T-helper 22 cell (primary cell): ENCODE results near the gene ARHGAP8.
"Not testable (repeated sequence)": the region's sequence is repeated elsewhere in the genome, so short reads cannot be mapped to it uniquely, and the experiment has no call there.

Experiments
- DNase-seq: peaks from one replicate; pipeline ENCODE4 v3.0.0-alpha.2; 2020; ENCODE audit warnings: low read depth

ARHGAP8 gene

DNA sequence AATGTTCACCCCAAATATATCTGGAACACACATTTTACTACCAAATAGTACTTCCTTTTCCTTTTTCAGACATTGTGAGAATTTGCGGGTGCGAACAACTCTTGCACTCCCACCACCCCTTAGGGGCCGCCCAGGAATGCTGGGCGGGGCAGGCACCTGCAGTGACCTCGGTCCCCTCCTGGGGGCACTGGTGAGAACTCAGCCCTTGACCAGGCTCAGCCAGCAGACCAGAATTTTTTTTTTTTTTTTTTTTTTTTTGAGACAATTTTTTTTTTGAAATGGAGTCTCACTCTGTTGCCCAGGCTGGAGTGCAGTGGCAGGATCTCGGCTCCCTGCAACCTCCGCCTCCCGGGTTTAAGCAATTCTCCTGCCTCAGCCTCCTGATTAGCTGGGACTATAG is 75.8 kb downstream of the ARHGAP8 start:
- DNase-seq: no peak

DNA sequence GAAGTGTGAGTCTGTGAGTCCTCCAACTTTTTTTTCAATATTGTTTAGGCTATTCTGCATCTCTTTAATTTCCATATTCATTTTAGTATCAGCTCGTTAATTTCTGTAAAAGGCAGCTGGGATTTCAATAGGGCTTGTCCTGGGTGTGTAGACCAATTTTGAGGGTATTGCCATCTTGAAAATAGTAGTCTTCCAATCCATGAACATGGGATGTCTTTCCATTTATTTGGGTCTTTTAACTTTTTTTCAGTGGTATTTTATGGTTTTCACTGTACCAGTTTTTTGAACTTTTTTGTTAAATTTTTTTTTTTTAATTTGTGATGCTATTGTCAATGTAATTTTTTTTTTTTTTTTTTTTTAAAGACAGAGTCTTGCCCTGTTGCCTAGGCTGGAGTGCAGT is 79.5 kb downstream of the ARHGAP8 start:
- no peak for DNase-seq

GRCh38 chr22:44834065-44834464 is 81.7 kb downstream of the ARHGAP8 start:
- no peak for DNase-seq

DNA sequence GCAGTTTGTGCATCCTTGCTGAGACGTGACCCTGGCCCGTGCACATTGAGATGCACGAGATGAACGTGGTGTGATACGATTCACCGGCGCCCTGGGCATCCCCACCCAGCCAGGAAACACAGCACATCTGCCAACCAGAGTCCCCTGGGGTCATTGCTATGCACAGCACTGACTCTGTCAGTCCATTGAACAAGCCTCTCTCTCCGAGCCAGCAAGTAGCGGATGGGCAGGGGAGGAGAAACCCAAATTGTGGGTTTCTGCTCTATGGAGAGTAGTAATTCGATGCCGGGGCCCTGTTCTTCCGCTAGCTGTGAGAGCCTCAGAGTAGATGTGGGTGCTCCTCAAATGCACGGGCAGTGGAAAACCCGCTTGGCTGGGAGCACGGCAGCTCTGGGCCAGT is 85.1 kb downstream of the ARHGAP8 start:
- no peak for DNase-seq

DNA sequence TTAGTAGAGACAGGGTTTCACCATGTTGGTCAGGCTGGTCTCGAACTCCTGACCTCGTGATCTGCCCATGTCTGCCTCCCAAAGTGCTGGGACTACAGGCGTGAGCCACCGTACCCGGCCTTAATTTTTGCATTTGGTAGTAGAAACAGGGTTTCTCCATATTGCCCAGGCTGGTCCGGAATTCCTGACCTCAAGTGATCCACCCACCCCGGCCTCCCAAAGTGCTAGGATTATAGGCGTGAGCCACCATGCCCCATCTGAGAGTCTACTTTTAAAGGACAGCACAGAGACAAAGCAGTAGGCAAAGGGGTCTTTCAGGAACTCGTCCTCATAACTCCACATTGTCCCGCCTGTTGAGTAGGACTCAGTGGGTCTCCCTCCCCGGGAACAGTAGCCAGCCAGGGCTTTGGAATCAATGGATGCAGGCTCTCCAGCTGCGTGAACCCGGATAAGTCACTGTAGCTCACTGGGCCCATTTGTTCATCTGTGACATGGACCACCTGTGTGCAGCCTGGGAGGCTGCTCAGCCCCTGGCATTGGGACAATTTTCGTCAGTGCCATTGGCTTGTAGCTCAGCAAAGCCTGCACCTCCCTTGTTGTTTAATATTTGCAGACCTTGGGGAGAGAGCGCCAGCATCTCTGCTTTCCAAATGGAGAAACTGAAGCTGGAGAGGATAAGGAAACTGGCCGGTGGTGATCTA is 86.1 kb downstream of the ARHGAP8 start:
- DNase-seq: no peak

DNA sequence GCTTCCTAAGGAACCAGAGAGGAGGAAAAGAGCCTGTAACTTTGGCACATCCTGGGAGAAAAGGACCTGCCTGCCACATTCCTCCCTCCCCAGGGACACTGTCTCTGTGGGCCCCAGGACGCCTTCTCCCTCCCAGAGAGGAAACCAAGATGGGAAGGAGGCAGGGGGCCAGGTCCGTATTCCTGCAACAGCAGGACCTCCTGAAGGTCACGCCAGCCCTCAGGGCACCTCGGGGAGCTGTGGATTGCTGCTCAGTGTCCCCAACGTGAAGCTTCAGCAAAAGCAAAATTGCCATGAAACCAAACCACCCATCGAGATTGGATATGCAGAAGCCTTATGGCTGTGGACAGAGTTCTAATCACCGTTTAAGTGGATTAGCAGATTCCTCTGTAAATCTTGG is 86.7 kb downstream of the ARHGAP8 start:
- no peak for DNase-seq

- DNase-seq: no peak
Observed at GRCh38 chr22:44839721-44840120, 87.3 kb downstream of the ARHGAP8 start.

- DNase-seq: no peak
Observed at GRCh38 chr22:44840611-44841322, 88.4 kb downstream of the ARHGAP8 start.

GRCh38 chr22:44842417-44842816 is 90.0 kb downstream of the ARHGAP8 start:
- no peak for DNase-seq

- DNase-seq: no peak
Observed at GRCh38 chr22:44845191-44845590, 92.8 kb downstream of the ARHGAP8 start.

GRCh38 chr22:44845796-44846720 is 93.7 kb downstream of the ARHGAP8 start:
- DNase-seq: no peak

- no peak for DNase-seq
Observed at GRCh38 chr22:44846726-44847275, 94.4 kb downstream of the ARHGAP8 start.

GRCh38 chr22:44847380-44847779 is 95.0 kb downstream of the ARHGAP8 start:
- no peak for DNase-seq

DNA sequence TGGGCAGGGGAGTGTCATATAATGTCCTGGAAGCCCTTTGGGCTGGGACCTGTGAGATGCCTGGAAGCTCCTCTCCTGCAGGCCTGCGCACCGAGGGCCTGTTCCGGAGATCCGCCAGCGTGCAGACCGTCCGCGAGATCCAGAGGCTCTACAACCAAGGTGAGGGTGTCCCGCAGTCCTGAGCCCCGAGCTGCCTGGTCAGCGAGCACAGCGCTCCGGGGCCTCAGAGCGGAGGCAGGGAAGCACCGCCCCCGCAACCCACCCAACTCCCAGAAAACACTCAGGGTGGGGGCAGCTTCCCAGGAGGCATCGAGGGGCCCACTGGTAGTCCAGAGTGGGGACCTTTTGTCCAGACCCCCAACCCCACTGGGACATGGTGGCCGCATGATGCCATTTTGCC is 95.5 kb downstream of the ARHGAP8 start:
- DNase-seq: no peak

GRCh38 chr22:44848296-44848741 is 95.9 kb downstream of the ARHGAP8 start:
- no peak for DNase-seq

- no peak for DNase-seq
Observed at GRCh38 chr22:44848791-44849420, 96.5 kb downstream of the ARHGAP8 start.

GRCh38 chr22:44850946-44851345 is 98.6 kb downstream of the ARHGAP8 start:
- no peak for DNase-seq

GRCh38 chr22:44854641-44855040 is 102.3 kb downstream of the ARHGAP8 start:
- not testable (repeated sequence) for DNase-seq

DNA sequence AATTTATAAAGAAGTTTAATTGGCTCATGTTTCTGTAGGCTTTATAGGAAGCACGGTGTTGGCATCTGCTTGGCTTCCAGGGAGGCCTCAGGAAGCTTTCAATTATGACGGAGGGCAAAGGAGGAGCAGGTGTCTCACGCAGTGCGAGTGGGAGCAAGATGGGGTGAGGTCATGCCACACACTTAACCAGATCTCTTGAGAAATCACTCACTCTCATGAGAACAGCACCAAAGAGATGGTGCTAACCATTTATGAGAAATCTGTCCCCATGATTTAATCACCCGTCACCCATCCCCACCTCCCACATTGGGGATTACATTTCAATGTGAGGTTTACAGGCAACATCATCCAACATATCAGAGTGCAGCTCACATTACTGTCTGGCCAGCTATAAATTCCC is 103.5 kb downstream of the ARHGAP8 start:
- no peak for DNase-seq

GRCh38 chr22:44858819-44859218 is 106.4 kb downstream of the ARHGAP8 start:
- DNase-seq: not testable (repeated sequence)

DNA sequence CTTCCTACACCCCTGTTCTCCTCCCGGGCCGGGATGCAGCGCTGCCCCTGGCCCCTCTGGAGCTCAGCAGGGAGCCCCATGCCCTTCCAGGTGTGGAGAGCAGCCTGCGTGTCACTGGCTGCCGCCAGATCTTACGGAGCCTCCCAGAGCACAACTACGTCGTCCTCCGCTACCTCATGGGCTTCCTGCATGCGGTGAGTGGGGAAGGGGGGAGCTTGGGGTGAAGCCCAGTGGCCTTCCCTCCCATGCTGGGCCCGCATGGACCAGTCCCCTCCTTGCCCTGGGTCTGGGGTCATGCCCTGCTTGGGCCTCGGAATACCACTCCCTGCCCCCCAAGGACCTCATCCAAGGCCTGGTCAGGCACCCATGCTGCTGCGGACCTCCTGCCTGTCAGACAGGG is 107.3 kb downstream of the ARHGAP8 start:
- no peak for DNase-seq

DNA sequence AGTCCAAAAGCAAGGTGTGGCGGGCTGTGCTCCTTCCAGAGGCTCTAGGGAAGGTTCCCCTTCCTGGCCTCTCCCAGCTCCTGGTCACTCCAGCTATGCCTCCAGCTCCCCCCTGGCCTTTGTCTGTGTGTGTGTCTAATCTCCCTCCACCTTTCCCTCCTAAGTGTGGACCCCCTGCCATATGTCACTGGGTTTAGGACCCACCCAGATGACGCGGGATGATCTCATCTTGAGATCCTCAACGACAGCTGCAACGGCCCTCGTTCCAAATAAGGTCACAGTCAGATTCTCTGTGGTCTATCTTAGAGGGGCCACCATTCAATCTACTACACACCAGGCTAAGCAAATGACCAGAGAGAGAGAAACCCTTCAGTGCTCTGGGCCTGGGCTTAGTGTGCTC is 107.9 kb downstream of the ARHGAP8 start:
- no peak for DNase-seq
